ENCODE measurements around the gene MCM3. TPM values are rescaled to one million over a fixed set of nuclear protein-coding genes. Genes with fewer than 3 reads are reported as not detected.

Gene MCM3
- total and polyA plus RNA-seq, 2 donors, result 26.9 to 137 TPM

DNA sequence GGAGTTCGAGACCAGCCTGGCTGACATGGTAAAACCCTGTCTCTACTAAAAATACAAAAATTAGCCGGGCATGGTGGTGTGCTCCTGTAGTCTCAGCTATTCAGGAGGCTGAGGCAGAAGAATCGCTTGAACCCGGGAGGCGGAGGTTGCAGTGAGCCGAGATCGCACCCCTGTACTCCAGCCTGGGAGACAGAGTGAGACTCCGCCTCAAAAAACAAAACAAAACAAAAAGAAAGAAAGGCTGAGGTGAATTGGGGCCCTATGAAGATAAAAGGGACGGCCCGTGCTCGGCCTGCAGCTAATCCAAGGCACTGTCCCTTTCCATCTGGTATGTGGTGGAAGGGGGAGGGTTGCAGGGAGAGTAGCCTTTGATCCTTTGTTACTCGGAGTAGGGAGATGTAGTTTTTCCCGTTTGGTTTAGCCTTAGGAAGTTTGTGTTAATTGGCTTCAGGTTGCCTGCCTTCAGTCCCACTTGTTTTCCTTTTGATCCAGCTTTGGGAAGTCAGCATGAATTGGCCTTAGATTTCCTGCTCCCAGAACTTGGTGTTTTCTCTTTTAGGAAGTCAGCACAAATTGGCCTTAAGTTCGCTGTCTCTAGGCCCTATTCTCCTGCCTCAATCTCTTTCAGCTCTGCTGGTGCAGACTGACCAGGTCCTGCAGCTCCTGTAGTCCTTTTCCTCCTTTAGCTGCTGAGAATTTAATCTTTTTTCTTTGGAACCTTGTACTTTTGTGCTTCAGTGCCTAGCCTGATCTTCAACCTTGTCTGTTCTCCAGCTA, 41.3 kb upstream of the MCM3 start:
- no peak overlapping the region for H3K27ac ChIP-seq (ENCODE audit: low read depth in 1 of 2, low read length in 1 of 2)
- H3K36me3 ChIP-seq (ENCODE audit: control insufficient read depth in 2 of 2, insufficient read depth in 2 of 2, low read length in 1 of 2), result no peaks in the 10 kb centered on the region
- H3K9me3 ChIP-seq (ENCODE audit: control insufficient read depth in 2 of 2, insufficient read depth in 1 of 2, low read length in 1 of 2), result no peaks in the 10 kb centered on the region
- no peak for DNase-seq (ENCODE audit: low read depth in 6 of 9, low spot score in 9 of 9)
- H3K4me3 ChIP-seq (ENCODE audit: low read length in 2 of 2), result no peak overlapping the region
- 96% methylated on average over 14 of the region's 14 CpGs for whole genome bisulfite sequencing
- no peaks in the 10 kb centered on the region for H3K4me1 ChIP-seq (ENCODE audit: control insufficient read depth in 2 of 2, insufficient read depth in 2 of 2, low read length in 2 of 2)
- no peaks in the 10 kb centered on the region for H3K27me3 ChIP-seq (ENCODE audit: control insufficient read depth in 2 of 2, insufficient read depth in 1 of 2, low read length in 1 of 2)

DNA sequence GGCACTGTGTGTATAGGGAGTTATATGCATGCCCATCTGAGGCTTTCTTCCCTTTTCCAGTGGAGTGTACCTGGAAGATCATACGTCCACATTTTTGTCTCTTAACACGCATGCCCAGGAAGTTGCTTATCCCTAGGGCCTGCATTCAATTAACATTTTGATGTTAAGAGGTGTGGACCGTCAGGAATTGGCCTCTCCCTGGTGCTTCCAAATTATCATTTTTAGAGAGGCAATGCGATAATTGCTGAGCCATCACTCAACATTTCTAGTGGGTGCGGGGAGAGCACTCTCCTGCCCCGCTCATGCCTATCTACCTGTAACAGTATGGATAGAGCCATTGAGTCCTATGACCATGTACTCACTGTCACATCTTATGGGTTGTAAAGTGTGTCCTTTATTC, 39.6 kb upstream of the MCM3 start:
- Histone ChIP-seq H3K27ac (ENCODE audit: low read depth in 1 of 2, low read length in 1 of 2) (no peak overlapping the region), H3K9me3 (ENCODE audit: control insufficient read depth in 2 of 2, insufficient read depth in 1 of 2, low read length in 1 of 2) (no peaks in the 10 kb centered on the region), H3K36me3 (ENCODE audit: control insufficient read depth in 2 of 2, insufficient read depth in 2 of 2, low read length in 1 of 2) (no peaks in the 10 kb centered on the region), H3K4me3 (ENCODE audit: low read length in 2 of 2) (no peak overlapping the region), H3K4me1 (ENCODE audit: control insufficient read depth in 2 of 2, insufficient read depth in 2 of 2, low read length in 2 of 2) (no peaks in the 10 kb centered on the region), H3K27me3 (ENCODE audit: control insufficient read depth in 2 of 2, insufficient read depth in 1 of 2, low read length in 1 of 2) (no peaks in the 10 kb centered on the region)
- WGBS, result 98% methylated on average over 6 of the region's 6 CpGs
- DNase-seq (ENCODE audit: low read depth in 6 of 9, low spot score in 9 of 9), result no peak

DNA sequence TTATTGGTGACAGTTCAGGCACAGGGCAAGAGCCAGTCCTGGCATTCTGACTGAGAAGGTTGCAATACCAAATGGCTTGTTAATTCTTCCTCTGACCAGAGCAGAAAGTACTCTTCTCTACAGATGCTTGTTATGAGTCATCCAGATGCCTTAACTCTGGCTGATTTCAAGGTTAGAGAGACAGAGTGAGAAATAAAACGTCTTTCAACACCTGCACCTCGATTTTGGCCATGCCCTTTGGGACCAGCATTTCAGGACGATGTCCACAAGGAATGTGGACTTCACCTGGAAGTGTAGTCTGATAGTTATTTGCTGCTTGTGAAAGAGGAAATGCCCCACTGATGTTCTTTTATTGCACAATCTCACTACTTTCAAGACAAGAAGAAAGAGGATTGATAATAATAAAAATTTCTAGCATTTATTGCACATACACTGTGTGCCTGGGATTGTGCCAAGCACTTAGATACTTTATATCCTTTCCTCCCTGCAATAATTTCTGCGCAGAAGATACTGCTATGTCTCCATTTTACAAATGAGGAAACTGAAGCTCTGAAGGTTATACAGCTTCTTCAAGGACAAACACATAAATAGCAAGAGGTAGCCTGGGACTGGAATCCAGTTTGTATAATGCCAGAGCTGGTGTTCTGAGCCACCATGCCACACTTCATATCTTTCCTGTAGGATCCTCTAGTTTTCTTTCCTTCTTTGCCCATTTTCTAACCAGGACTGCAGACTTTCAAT, 33.5 kb upstream of the MCM3 start:
- Histone ChIP-seq H3K9me3 (ENCODE audit: control insufficient read depth in 2 of 2, insufficient read depth in 1 of 2, low read length in 1 of 2) (no peaks in the 10 kb centered on the region), H3K27me3 (ENCODE audit: control insufficient read depth in 2 of 2, insufficient read depth in 1 of 2, low read length in 1 of 2) (no peaks in the 10 kb centered on the region), H3K4me3 (ENCODE audit: low read length in 2 of 2) (no peak overlapping the region), H3K27ac (ENCODE audit: low read depth in 1 of 2, low read length in 1 of 2) (peak overlapping the region in 1 of 2 donors; percentile 31), H3K4me1 (ENCODE audit: control insufficient read depth in 2 of 2, insufficient read depth in 2 of 2, low read length in 2 of 2) (no peaks in the 10 kb centered on the region), H3K36me3 (ENCODE audit: control insufficient read depth in 2 of 2, insufficient read depth in 2 of 2, low read length in 1 of 2) (no peaks in the 10 kb centered on the region)
- DNase-seq (ENCODE audit: low read depth in 6 of 9, low spot score in 9 of 9), result no peak
- WGBS, result 75% methylated on average over 4 of the region's 4 CpGs

DNA sequence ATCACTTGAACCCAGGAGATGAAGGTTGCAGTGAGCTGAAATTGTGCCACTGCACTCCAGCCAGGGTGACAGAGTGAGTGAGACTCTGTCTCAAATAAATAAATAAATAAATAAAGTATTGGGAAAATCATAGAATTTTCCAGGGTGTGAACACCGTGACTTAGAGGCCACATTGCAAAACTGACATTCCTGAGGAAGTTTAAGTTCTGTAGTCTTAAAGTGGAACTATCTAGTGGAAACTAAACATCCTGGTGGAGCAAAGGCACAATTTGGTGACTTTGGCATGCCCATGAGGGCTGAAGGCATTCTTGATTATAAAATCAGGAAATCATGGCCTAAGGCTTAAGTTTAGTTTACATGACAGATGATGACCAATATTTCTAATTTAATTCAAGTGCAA, 32.7 kb upstream of the MCM3 start:
- Histone ChIP-seq H3K27me3 (ENCODE audit: control insufficient read depth in 2 of 2, insufficient read depth in 1 of 2, low read length in 1 of 2) (no peaks in the 10 kb centered on the region), H3K27ac (ENCODE audit: low read depth in 1 of 2, low read length in 1 of 2) (no peak overlapping the region), H3K9me3 (ENCODE audit: control insufficient read depth in 2 of 2, insufficient read depth in 1 of 2, low read length in 1 of 2) (no peaks in the 10 kb centered on the region), H3K4me1 (ENCODE audit: control insufficient read depth in 2 of 2, insufficient read depth in 2 of 2, low read length in 2 of 2) (no peaks in the 10 kb centered on the region), H3K36me3 (ENCODE audit: control insufficient read depth in 2 of 2, insufficient read depth in 2 of 2, low read length in 1 of 2) (no peaks in the 10 kb centered on the region), H3K4me3 (ENCODE audit: low read length in 2 of 2) (no peak overlapping the region)
- 96% methylated on average over 1 of the region's 1 CpG for WGBS
- DNase-seq (ENCODE audit: low read depth in 6 of 9, low spot score in 9 of 9), result no peak

DNA sequence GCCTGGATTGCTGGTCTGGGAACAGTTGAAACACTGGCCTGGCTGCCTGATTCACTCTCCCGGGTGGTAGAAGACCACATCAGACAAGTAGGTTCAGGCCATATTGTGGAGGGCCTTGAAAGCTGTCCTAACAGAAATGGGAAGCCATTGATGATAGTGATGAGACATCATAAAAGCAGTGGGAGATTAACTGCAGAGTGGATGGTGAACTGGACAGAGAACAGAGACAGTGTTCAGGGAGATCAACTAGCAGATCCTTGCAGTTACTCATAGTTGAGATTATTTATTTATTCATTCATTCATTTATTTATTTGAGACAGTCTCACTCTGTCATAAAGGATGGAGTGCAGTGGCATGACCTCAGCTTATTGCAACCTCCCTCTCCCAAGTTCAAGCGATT, 30.2 kb upstream of the MCM3 start:
- 95% methylated on average over 2 of the region's 2 CpGs for WGBS
- Histone ChIP-seq H3K4me1 (ENCODE audit: control insufficient read depth in 2 of 2, insufficient read depth in 2 of 2, low read length in 2 of 2) (no peaks in the 10 kb centered on the region), H3K27ac (ENCODE audit: low read depth in 1 of 2, low read length in 1 of 2) (no peak overlapping the region), H3K9me3 (ENCODE audit: control insufficient read depth in 2 of 2, insufficient read depth in 1 of 2, low read length in 1 of 2) (no peaks in the 10 kb centered on the region), H3K36me3 (ENCODE audit: control insufficient read depth in 2 of 2, insufficient read depth in 2 of 2, low read length in 1 of 2) (no peaks in the 10 kb centered on the region), H3K4me3 (ENCODE audit: low read length in 2 of 2) (no peak overlapping the region), H3K27me3 (ENCODE audit: control insufficient read depth in 2 of 2, insufficient read depth in 1 of 2, low read length in 1 of 2) (no peaks in the 10 kb centered on the region)
- DNase-seq (ENCODE audit: low read depth in 6 of 9, low spot score in 9 of 9), result no peak

DNA sequence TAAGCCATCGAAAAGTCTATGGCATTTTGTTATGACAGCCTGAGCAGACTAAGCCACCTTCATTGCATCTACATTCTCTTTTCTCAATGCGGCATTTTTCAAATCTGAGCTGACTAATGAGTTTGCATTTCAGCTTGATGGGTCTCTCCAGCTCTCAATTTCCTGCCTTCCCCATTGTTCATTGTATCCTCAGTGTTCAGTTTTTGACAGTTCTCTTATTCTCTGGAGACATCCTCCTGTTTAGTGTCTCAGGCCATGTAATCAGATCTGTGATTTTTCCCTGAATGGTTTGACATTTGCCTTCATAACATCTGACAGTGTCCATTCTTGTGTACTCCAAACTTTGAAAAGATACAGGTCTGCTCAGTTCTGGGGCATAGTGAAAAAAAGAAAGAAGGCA, 27.9 kb upstream of the MCM3 start:
- Histone ChIP-seq H3K27me3 (ENCODE audit: control insufficient read depth in 2 of 2, insufficient read depth in 1 of 2, low read length in 1 of 2) (no peaks in the 10 kb centered on the region), H3K4me1 (ENCODE audit: control insufficient read depth in 2 of 2, insufficient read depth in 2 of 2, low read length in 2 of 2) (peaks cover 9 to 10% of the 10 kb centered on the region in 2 donors), H3K4me3 (ENCODE audit: low read length in 2 of 2) (no peak overlapping the region), H3K9me3 (ENCODE audit: control insufficient read depth in 2 of 2, insufficient read depth in 1 of 2, low read length in 1 of 2) (no peaks in the 10 kb centered on the region), H3K27ac (ENCODE audit: low read depth in 1 of 2, low read length in 1 of 2) (no peak overlapping the region), H3K36me3 (ENCODE audit: control insufficient read depth in 2 of 2, insufficient read depth in 2 of 2, low read length in 1 of 2) (no peaks in the 10 kb centered on the region)
- 96% methylated on average over 2 of the region's 2 CpGs for WGBS
- DNase-seq (ENCODE audit: low read depth in 6 of 9, low spot score in 9 of 9), result no peak

DNA sequence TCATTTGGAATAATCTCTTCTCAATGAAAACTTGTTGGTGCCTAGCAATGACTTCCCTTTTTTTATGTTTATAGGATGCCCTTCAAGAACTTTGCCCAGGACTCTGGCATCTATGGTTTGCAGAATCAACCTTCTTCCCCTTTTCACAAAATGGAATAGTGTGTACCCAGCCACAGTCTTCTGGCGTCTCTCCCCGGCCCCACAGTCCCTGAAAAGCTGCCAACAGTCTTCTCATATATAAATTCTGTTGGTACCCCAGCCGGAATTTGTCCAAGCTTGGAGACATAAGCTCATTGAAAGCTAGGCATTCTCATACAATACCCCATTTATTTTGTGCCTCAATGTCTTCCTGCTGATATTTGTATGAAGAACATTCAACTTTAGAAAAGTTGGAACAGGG, 26.4 kb upstream of the MCM3 start:
- H3K36me3 ChIP-seq (ENCODE audit: control insufficient read depth in 2 of 2, insufficient read depth in 2 of 2, low read length in 1 of 2), result no peaks in the 10 kb centered on the region
- H3K4me1 ChIP-seq (ENCODE audit: control insufficient read depth in 2 of 2, insufficient read depth in 2 of 2, low read length in 2 of 2), result peaks cover 19 to 26% of the 10 kb centered on the region in 2 donors
- H3K27me3 ChIP-seq (ENCODE audit: control insufficient read depth in 2 of 2, insufficient read depth in 1 of 2, low read length in 1 of 2), result no peaks in the 10 kb centered on the region
- no peak overlapping the region for H3K4me3 ChIP-seq (ENCODE audit: low read length in 2 of 2)
- WGBS, result 51% methylated on average over 3 of the region's 3 CpGs
- no peaks in the 10 kb centered on the region for H3K9me3 ChIP-seq (ENCODE audit: control insufficient read depth in 2 of 2, insufficient read depth in 1 of 2, low read length in 1 of 2)
- no peak overlapping the region for H3K27ac ChIP-seq (ENCODE audit: low read depth in 1 of 2, low read length in 1 of 2)
- no peak for DNase-seq (ENCODE audit: low read depth in 6 of 9, low spot score in 9 of 9)

DNA sequence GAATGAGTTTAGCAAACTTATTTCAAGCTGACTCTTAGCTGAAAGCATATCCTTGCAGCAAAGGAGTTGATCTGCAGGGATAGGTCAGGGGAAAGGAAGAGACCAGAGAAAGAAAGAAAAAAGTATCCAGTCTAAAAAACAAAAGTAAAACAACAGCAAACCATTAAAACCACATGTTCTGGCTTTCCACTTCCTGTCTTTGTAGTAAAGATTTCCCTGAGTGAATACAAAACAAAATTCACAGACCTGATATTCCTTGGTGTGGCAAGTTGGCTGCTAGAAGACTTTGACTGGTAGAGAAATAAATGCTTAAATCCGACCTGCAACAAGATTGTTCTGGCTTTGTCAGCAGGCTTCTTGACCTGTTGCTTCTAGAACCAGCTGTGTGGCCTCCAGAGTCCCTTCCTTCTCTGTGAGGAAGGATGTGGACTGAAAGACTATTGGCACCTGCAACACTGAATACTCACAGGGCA, 23.4 kb upstream of the MCM3 start:
- Histone ChIP-seq H3K4me1 (ENCODE audit: control insufficient read depth in 2 of 2, insufficient read depth in 2 of 2, low read length in 2 of 2) (peaks cover 21 to 40% of the 10 kb centered on the region in 2 donors), H3K27me3 (ENCODE audit: control insufficient read depth in 2 of 2, insufficient read depth in 1 of 2, low read length in 1 of 2) (no peaks in the 10 kb centered on the region), H3K27ac (ENCODE audit: low read depth in 1 of 2, low read length in 1 of 2) (peak overlapping the region; percentile 61 to 79), H3K9me3 (ENCODE audit: control insufficient read depth in 2 of 2, insufficient read depth in 1 of 2, low read length in 1 of 2) (no peaks in the 10 kb centered on the region), H3K36me3 (ENCODE audit: control insufficient read depth in 2 of 2, insufficient read depth in 2 of 2, low read length in 1 of 2) (no peaks in the 10 kb centered on the region), H3K4me3 (ENCODE audit: low read length in 2 of 2) (no peak overlapping the region)
- 10% methylated on average over 1 of the region's 1 CpG for WGBS
- DNase-seq (ENCODE audit: low read depth in 6 of 9, low spot score in 9 of 9), result peak in 4 of 9 donors; percentile 30 to 74 (median 46)

Data from thymus (tissue), 11 donors.